Keratinocyte (primary cell): Measurements from ENCODE around the gene SFTPD. TPM values are rescaled to one million over a fixed set of nuclear protein-coding genes. Genes with fewer than 3 reads are reported as not detected.
"Not testable (repeated sequence)": the region's sequence is repeated elsewhere in the genome, so short reads cannot be mapped to it uniquely, and the experiment has no call there.

Experiments
- DNase-seq: peaks from one replicate; pipeline ENCODE4 v3.0.0-alpha.2; 2011; ENCODE audit warnings: low read depth, missing footprints, low spot score
- FAIRE-seq: peaks from 2 replicates; lab custom pipeline; 2011; peaks lifted over from hg19 to GRCh38; lab: Jason Lieb, UNC
- H2AFZ ChIP-seq: 2 replicates; pipeline ENCODE4 v1.6.0; 2012; ENCODE audit warnings: low read length, control low read depth, inconsistent platforms; ENCODE audit not compliant: control insufficient read depth
- H3K27ac ChIP-seq: 2 replicates; pipeline ENCODE4 v1.5.1; 2011; ENCODE audit warnings: low read length; ENCODE audit not compliant: control insufficient read depth, insufficient read depth
- H3K27me3 ChIP-seq: 3 replicates; pipeline ENCODE4 v1.6.0; 2011; ENCODE audit warnings: low read length; ENCODE audit not compliant: control insufficient read depth, insufficient read depth; ENCODE audit errors: extremely low read depth
- H3K36me3 ChIP-seq, 2 experiments: 2 replicates in 1 of 2; 3 replicates in 1 of 2; pipeline ENCODE4 v1.5.1; 2011; ENCODE audit warnings: low read length in 2 of 2, mild to moderate bottlenecking in 1 of 2; ENCODE audit not compliant: control insufficient read depth in 2 of 2, insufficient read depth in 2 of 2; ENCODE audit errors: extremely low read depth in 1 of 2
- H3K4me1 ChIP-seq: 3 replicates; pipeline ENCODE4 v1.5.1; 2011; ENCODE audit warnings: low read length; ENCODE audit not compliant: control insufficient read depth, insufficient read depth; ENCODE audit errors: extremely low read depth
- H3K4me2 ChIP-seq: 3 replicates; pipeline ENCODE4 v1.6.0; 2011; ENCODE audit warnings: low read depth, low read length; ENCODE audit not compliant: control insufficient read depth, insufficient read depth; ENCODE audit errors: extremely low read depth
- H3K4me3 ChIP-seq, 3 experiments: fragments of 200-600 bp in 1 of 3; sonication (generic) in 1 of 3; 2 replicates in 2 of 3; 3 replicates in 1 of 3; pipeline ENCODE4 v1.5.1; 2011 to 2016; ENCODE audit warnings: low read length in 3 of 3, mild to moderate bottlenecking in 3 of 3, control low read depth in 2 of 3, inconsistent platforms in 1 of 3, low read depth in 1 of 3, mixed read lengths in 1 of 3, mixed run types in 1 of 3, moderate library complexity in 1 of 3; ENCODE audit not compliant: control insufficient read depth in 2 of 3, insufficient read depth in 2 of 3; ENCODE audit errors: extremely low read depth in 1 of 3
- H3K79me2 ChIP-seq: 2 replicates; pipeline ENCODE4 v1.6.0; 2012; ENCODE audit warnings: low read length; ENCODE audit not compliant: control insufficient read depth, insufficient read depth
- H3K9ac ChIP-seq: 3 replicates; pipeline ENCODE4 v1.6.0; 2011; ENCODE audit warnings: low read length; ENCODE audit not compliant: control insufficient read depth, insufficient read depth; ENCODE audit errors: extremely low read depth
- H3K9me1 ChIP-seq: 3 replicates; pipeline ENCODE4 v1.6.0; 2011; ENCODE audit warnings: low read length; ENCODE audit not compliant: control insufficient read depth, insufficient read depth; ENCODE audit errors: extremely low read depth
- H3K9me3 ChIP-seq: 2 replicates; pipeline ENCODE4 v1.5.1; 2012; ENCODE audit warnings: low read depth, low read length; ENCODE audit not compliant: control insufficient read depth
- H4K20me1 ChIP-seq: 3 replicates; pipeline ENCODE4 v1.6.0; 2011; ENCODE audit warnings: low read length; ENCODE audit not compliant: control insufficient read depth, insufficient read depth; ENCODE audit errors: extremely low read depth
- EZH2 ChIP-seq: IDR thresholded peaks from one replicate; pipeline ENCODE4 v1.6.1; 2012; ENCODE audit warnings: inconsistent platforms, mild to moderate bottlenecking, low read length, moderate library complexity
- dilution Hi-C: fragments of 300-500 bp; cut with MboI; formaldehyde crosslinking; loops from one replicate; pipeline ENCODE4 v1.7.0; 2020; ENCODE audit warnings: low sequenced_read_pairs; ENCODE audit not compliant: extremely low pct_ligation_motif_present
- polyA plus RNA-seq, 5 experiments: library from polyadenylated mRNA; depleted of rRNA in 3 of 5; stranded (reverse) in 3 of 5; stranded (forward) in 1 of 5; unstranded in 1 of 5; fragments of >200 nt; gene quantifications; 1 replicate in 1 of 5; 2 replicates in 3 of 5; 3 replicates in 1 of 5; pipeline versions ENCODE4 v1.2.1 to v1.2.3, GENCODE V29; 2011 to 2012; ENCODE audit warnings: missing spikeins in 2 of 5, low read depth in 1 of 5, low replicate concordance in 1 of 5
- TF ChIP-seq, protein P1 (sequence below), 3 experiments: IDR thresholded peaks in 1 of 3; conservative IDR thresholded peaks in 1 of 3; optimal IDR thresholded peaks in 1 of 3; 2 replicates in 2 of 3; 3 replicates in 1 of 3; pipeline versions ENCODE3 to v1.5.1; 2011; ENCODE audit warnings: low read length in 3 of 3, mild to moderate bottlenecking in 3 of 3, moderate library complexity in 2 of 3, control low read depth in 1 of 3, inconsistent platforms in 1 of 3; ENCODE audit not compliant: insufficient read depth in 2 of 3; ENCODE audit errors: extremely low read depth in 1 of 3

SFTPD gene
- polyA plus RNA-seq, 1 donor (not counting 4 experiments of a cell fraction or from before 2014, with no cell fraction given), result 0.04 TPM

DNA sequence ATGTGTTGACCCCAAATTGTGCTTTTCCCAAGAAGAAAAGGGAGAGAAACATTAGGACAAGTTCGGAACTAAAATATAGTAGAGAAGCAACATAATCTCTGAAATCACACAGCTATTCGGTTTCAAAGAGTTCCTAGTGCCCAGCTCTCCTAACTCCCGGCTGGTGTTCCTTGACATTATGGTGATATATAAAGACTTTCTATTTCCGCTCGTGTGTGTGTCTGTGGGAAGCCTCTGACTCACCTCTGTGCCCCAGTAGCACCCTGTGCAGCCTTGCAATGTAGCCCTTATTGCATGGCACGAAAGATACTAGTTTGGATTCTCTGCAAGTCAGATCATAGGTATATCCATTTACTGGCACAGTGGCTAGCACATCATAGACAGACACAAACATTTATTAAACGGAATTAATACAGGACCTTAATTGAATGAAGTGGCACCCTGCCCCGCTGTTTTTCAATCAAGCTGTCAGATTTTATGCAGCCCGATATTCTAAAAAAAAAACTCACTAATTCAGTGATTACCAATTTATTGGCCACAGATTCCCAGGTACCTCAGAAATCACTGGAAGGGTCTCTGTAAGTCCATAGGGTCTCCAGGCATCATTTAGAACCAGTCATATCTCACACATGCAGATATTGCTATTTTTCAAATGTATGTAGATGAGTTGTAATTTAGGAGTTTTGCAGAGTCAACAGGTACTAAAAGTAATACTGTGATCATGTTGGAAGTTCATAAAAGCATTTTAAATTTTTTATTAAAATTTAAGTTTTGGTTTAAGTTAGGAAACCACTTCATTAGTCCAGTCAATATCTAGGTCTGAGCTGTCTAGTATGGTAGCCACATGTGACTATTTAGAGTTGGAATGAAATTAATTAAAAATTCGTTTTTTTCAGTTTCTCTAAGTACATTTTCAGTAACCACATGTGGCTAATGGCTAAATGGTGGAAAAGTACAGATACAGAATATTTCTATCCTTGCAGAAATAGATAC, 43.3 kb downstream of the SFTPD start:
- Histone ChIP-seq H3K4me2 (peak overlapping the region; percentile 87), H3K9ac (peak overlapping the region; percentile 11), H3K4me3 (peak overlapping the region; percentile 69 to 79 (median 72)), H3K9me3 (no peaks in the 10 kb centered on the region), H2AFZ (peak overlapping the region; percentile 93), H3K79me2 (no peaks in the 10 kb centered on the region), H4K20me1 (no peaks in the 10 kb centered on the region), H3K36me3 (no peaks in the 10 kb centered on the region), H3K4me1 (peaks cover 6% of the 10 kb centered on the region), H3K27ac (no peak overlapping the region), H3K27me3 (peaks cover 12% of the 10 kb centered on the region), H3K9me1 (no peaks in the 10 kb centered on the region)
- TF ChIP-seq EZH2, result no peak
- TF ChIP-seq, protein P1, sequence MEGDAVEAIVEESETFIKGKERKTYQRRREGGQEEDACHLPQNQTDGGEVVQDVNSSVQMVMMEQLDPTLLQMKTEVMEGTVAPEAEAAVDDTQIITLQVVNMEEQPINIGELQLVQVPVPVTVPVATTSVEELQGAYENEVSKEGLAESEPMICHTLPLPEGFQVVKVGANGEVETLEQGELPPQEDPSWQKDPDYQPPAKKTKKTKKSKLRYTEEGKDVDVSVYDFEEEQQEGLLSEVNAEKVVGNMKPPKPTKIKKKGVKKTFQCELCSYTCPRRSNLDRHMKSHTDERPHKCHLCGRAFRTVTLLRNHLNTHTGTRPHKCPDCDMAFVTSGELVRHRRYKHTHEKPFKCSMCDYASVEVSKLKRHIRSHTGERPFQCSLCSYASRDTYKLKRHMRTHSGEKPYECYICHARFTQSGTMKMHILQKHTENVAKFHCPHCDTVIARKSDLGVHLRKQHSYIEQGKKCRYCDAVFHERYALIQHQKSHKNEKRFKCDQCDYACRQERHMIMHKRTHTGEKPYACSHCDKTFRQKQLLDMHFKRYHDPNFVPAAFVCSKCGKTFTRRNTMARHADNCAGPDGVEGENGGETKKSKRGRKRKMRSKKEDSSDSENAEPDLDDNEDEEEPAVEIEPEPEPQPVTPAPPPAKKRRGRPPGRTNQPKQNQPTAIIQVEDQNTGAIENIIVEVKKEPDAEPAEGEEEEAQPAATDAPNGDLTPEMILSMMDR (optimal IDR thresholded peaks at IDR 0.05 in 1 of 3, IDR thresholded peaks at IDR 0.05 in 1 of 3, conservative IDR thresholded peaks at IDR 0.05 in 1 of 3; ENCODE audit: extremely low read depth in 1 of 3, insufficient read depth in 2 of 3, low read length in 3 of 3), result no peak
- dilution Hi-C loops, result no loop called here
- FAIRE-seq (peak; percentile 44), DNase-seq (no peak)

DNA sequence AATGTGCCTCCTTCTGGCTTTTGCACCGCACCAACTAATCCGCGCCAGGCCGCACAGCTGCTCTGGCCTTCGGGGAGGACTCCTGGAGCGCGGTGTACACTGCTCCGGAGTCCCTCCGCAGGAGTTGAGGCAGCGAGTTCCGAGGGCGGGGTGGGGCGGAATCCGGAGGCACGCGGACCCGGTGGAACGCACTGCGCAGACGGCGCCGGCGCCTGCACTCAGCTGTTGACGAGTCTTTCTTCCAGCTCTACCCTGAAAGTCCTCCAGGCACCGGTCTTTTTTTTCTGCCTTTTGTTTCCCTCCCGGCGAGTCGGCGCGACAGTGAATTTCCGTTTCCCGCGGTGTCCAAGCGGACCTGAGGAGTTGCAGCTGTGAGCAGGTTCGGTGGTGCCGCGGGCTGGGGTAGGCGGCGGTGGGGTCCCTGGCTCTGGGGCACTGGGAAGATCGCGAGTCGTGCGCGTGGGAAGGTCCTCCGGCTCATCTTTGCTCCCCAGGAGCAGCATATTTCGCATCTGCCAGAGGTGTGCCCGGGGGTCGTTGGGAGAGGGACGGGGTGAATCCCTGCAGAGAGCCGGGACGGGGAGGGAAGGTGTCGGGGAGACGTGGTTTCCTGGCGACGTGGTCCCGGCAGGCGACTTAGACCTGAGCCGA, 44.1 kb downstream of the SFTPD start:
- H3K79me2 ChIP-seq, result no peaks in the 10 kb centered on the region
- H3K27ac ChIP-seq, result no peak overlapping the region
- H3K27me3 ChIP-seq, result peaks cover 12% of the 10 kb centered on the region
- H3K36me3 ChIP-seq, result no peaks in the 10 kb centered on the region
- DNase-seq (no peak), FAIRE-seq (no peak)
- H3K4me3 ChIP-seq, result peak overlapping the region; percentile 69 to 79 (median 72)
- dilution Hi-C loops, result no loop called here
- H3K4me1 ChIP-seq, result peaks cover 6% of the 10 kb centered on the region
- H2AFZ ChIP-seq, result peak overlapping the region; percentile 93
- no peak for TF ChIP-seq EZH2
- TF ChIP-seq, protein P1 (optimal IDR thresholded peaks at IDR 0.05 in 1 of 3, IDR thresholded peaks at IDR 0.05 in 1 of 3, conservative IDR thresholded peaks at IDR 0.05 in 1 of 3; ENCODE audit: extremely low read depth in 1 of 3, insufficient read depth in 2 of 3, low read length in 3 of 3), result no peak
- H4K20me1 ChIP-seq, result no peaks in the 10 kb centered on the region
- no peaks in the 10 kb centered on the region for H3K9me3 ChIP-seq
- peak overlapping the region; percentile 87 for H3K4me2 ChIP-seq
- peak overlapping the region; percentile 11 for H3K9ac ChIP-seq
- H3K9me1 ChIP-seq, result no peaks in the 10 kb centered on the region

DNA sequence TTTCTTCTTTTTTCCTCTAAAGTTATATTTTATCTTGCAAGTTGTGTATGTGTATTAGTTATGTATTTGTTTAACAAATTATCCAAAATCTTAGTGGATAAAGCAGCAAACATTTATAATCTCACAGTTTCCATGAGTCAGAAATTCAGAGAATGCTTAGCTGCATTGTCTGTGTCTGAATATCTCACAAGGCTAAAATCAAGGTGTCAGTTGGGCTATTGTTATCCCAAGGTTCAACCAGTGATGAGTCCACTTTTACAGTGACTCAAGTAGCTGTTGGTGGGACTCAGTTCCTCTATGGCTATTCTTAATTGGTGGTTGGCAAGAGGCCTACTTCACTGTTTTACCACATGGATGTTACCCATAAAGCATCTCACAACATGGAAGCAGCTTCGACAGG, 47.3 kb downstream of the SFTPD start:
- dilution Hi-C loops, FAIRE-seq, H4K20me1 ChIP-seq: not testable (repeated sequence)

More for the DNA sequence above, 47.3 kb downstream of the SFTPD start:
- H3K27me3 ChIP-seq, result peaks cover 12% of the 10 kb centered on the region
- H3K4me2 ChIP-seq, H3K9ac ChIP-seq, H2AFZ ChIP-seq, H3K79me2 ChIP-seq, H3K9me3 ChIP-seq, H3K36me3 ChIP-seq, H3K27ac ChIP-seq, H3K4me1 ChIP-seq, H3K9me1 ChIP-seq, DNase-seq, H3K4me3 ChIP-seq: not testable (repeated sequence)
